Epithelial cell of esophagus (primary cell): Measurements from ENCODE around the gene NT5E.
"Not testable (repeated sequence)": the region's sequence is repeated elsewhere in the genome, so short reads cannot be mapped to it uniquely, and the experiment has no call there.

ENCODE experiments used
- DNase-seq: peaks from one replicate; pipeline ENCODE4 v3.0.0; 2010; ENCODE audit warnings: low read depth
- H3K4me3 ChIP-seq: 2 replicates; pipeline ENCODE4 v1.5.1; 2011; ENCODE audit warnings: mild to moderate bottlenecking, low read length, control low read depth
- CTCF ChIP-seq: IDR thresholded peaks from 2 replicates; pipeline ENCODE4 v1.5.1; 2011; ENCODE audit warnings: low read depth, mild to moderate bottlenecking, low read length, control low read depth, inconsistent platforms; ENCODE audit not compliant: insufficient read depth; ENCODE audit errors: missing control alignments

Gene NT5E

GRCh38 chr6:85449818-85450759 lies at the start of gene NT5E:
TSS of gene NT5E (plus strand) at chr6:85450083. CDS start at chr6:85450140, 57 bp downstream.
- H3K4me3 ChIP-seq = peak within 1 kb of the TSS; percentile 68
- peak; percentile 70 for DNase-seq
- peak; percentile 2 for TF ChIP-seq CTCF

DNA sequence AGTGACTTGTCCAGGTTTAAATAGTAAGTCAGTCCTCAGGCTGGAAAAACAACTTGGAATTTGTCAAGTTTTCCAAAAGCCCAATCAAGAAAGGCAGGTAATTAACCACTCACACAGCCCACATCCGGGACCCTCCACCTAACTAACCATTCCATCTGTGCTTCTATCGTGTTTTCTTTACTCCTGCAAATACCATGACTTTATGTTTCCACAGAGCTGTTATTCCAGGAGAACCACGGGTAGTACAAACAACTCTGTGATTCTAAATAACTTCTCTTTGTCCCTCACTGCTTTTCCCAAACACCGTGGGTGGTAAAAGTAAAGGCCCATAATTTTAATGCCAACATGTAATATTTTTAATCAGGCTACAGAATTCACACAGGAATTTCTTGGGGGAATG lies 49.6 kb upstream of the NT5E start:
- H3K4me3 ChIP-seq = no peak overlapping the region
- no peak for TF ChIP-seq CTCF
- no peak for DNase-seq

DNA sequence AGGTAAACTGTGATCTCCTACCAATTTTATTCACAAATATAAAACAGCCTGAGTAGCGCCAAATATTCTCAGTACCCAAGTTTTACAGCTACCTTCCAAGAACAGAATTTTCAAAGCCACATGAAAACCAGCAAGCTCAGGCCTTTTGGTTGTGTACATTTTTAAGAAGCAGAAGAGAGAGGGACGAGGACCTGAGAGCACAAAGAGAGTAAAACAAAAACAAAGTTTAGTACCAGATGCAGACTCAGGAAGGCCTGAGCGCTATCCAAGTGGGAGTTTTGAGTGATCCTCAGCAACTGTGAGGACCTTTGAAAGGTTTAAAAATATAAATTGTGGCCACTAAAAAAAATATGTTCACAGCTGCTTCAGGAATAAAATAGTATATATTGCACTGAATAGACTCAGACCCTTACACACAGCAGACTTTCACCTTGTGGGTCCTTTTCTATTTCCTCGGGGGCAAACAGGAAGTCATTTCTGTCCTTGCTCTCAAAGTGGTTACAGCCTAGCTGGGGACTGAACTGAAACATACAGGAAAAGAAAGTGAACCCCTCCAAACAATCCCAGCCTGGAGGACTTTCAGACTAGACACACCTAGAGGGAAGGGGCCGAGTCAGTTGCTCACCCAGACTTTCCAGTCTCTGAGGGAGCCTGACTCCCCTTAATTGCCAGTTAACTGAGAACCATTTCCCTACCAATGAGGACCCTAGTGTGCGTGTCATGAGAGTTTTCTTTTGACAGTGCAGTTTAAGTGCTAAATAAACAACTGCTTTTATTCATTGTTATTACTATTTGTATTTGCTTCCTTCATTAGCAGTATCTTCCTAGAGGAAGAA lies 48.5 kb upstream of the NT5E start:
- DNase-seq = no peak
- TF ChIP-seq CTCF = no peak
- no peak overlapping the region for H3K4me3 ChIP-seq

- no peak overlapping the region for H3K4me3 ChIP-seq
- no peak for TF ChIP-seq CTCF
- DNase-seq = no peak
Observed at GRCh38 chr6:85402071-85402470, 47.8 kb upstream of the NT5E start.

DNA sequence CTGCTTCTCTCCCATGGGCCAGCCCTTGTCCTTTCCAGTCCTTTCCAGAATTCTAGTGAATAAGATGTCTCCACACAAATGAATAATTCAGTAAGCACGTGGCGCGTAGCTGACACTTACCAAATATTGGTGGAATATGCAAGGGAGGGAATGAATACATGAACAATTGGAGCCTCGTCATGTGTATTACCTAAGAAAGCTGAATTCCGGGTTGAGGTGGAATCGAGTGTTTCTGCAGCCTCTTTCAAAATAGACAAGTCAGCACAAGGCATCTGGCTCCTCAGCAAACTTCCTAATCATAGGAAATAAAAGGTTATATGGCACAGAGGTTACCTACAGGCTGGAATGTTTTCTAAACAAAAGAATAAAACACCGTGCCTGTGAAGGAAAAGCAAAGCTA lies 47.0 kb upstream of the NT5E start:
- peak; percentile 96 for DNase-seq
- H3K4me3 ChIP-seq = no peak overlapping the region
- TF ChIP-seq CTCF = no peak

DNA sequence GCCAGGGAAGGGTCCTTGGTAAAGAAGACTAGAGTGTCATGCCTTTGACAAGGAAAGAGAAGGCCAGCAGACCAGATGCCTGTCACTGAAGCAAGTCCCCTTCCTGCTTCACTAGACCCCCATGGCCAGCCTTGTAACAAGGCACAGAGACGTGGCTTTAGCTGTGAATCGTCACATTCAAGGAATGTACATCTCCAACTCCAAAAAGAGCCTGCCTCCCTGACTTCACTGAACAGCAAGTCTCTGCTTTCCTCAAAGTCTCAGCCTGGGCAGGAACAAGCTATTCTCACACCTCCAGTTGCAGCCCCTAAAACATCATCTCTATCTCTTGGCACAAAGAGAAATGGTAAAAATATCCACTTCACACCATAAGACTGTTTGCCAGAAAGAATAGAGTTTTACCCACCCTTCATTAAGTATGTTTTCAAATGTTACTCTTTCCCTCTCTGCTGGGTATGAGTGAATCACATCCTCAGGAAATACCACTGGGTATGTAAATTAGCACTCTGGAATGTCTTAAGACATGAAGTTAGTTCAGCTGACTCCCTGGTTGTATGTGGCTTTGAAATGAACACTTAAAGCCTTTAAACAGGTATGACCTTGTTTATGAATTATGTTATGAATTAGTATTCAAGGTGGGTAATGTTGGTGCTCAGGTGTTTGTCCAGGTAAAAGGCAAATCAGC lies 46.4 kb upstream of the NT5E start:
- DNase-seq = peak; percentile 90
- no peak for TF ChIP-seq CTCF
- no peak overlapping the region for H3K4me3 ChIP-seq

- DNase-seq = peak; percentile 29
- H3K4me3 ChIP-seq = not testable (repeated sequence)
Observed at GRCh38 chr6:85404016-85404563, 45.8 kb upstream of the NT5E start.
